ENCODE results near the gene GAB2. TPM values are rescaled to one million over a fixed set of nuclear protein-coding genes. Genes with fewer than 3 reads are reported as not detected.
A peak's percentile ranks its signal among the peaks of the same experiment; 100 is the strongest.

GAB2 gene
- total and polyA plus RNA-seq, 2 of the 4 experiments (the other 2 are of a cell fraction), result 3.3 to 5.9 TPM

- no peak overlapping the region for H3K4me2 ChIP-seq (ENCODE audit: low read depth, low read length)
- H3K23ac ChIP-seq (ENCODE audit: low read depth, low read length), result no peak overlapping the region
- H2BK15ac ChIP-seq (ENCODE audit: low read depth, low read length), result no peak overlapping the region
- 37% methylated on average over 2 of the region's 7 CpGs; no CpG with 5 or more reads in 1 of the 2 experiments for WGBS, 2 experiments (ENCODE audit: extremely low coverage in 2 of 2, insufficient read length in 1 of 2)
- H3K18ac ChIP-seq (ENCODE audit: low read depth, low read length), result no peak overlapping the region
- ATAC-seq (ENCODE audit: low read depth), result no peak
- no peaks in the 10 kb centered on the region for H4K20me1 ChIP-seq (ENCODE audit: insufficient read depth, low read length)
- H2BK120ac ChIP-seq (ENCODE audit: low read depth, low read length), result no peak overlapping the region
- no peak overlapping the region for H3K27ac ChIP-seq (ENCODE audit: insufficient read depth, low read length)
- dilution Hi-C loops (cut with HindIII; ENCODE audit: low sequenced_read_pairs, unreplicated experiment) (no loop called here), in situ Hi-C loops (cut with MboI; ENCODE audit: low sequenced_read_pairs) (no loop called here), intact Hi-C loops (cut with micrococcal nuclease) (no loop called here)
- H3K9ac ChIP-seq (ENCODE audit: low read depth, low read length), result no peak overlapping the region
- peak overlapping the region; percentile 41; the same call in 1 of the 2 replicates for H3K14ac ChIP-seq (replicated peaks; ENCODE audit: low read depth, low read length)
- H3K4ac ChIP-seq (ENCODE audit: low read depth, low read length), result no peak overlapping the region
- no peak overlapping the region for H2BK20ac ChIP-seq (ENCODE audit: low read depth, low read length)
- H2AK9ac ChIP-seq (replicated peaks; ENCODE audit: low read depth, low read length, poor library complexity), result peak overlapping the region; percentile 42
- no TSS peak for BruUV-seq (replicated peaks)
- H3K79me1 ChIP-seq (ENCODE audit: low read depth in 1 of 2, low read length in 2 of 2), result peaks cover 0 to 2% of the 10 kb centered on the region in 2 experiments; a peak in 1 of 4 replicates
- no peaks in the 10 kb centered on the region for H3K4me1 ChIP-seq (ENCODE audit: control insufficient read depth, insufficient read depth, low read length)
- no peak overlapping the region for H4K8ac ChIP-seq (ENCODE audit: low read depth in 2 of 2, low read length in 2 of 2)
- H2AK5ac ChIP-seq (ENCODE audit: low read depth, low read length), result no peak overlapping the region
- peaks cover 12% of the 10 kb centered on the region; the same call in 1 of the 2 replicates for H3K9me1 ChIP-seq (ENCODE audit: insufficient read depth, low read length)
- ChIA-PET POLR2A (ENCODE audit: unreplicated experiment) (interaction anchor here (0.6 kb wide), 1 partner anchor 297 kb away, joined by 7 read pairs; the partner anchor contains the start of gene NARS2), CTCF (no interaction called here)
- peaks cover 7% of the 10 kb centered on the region; the same call in 1 of the 2 replicates for H3K9me3 ChIP-seq (ENCODE audit: control insufficient read depth, insufficient read depth, low read length)
- H3K56ac ChIP-seq (ENCODE audit: extremely low read depth, insufficient read depth, low read length), result no peak overlapping the region
- H3K4me3 ChIP-seq (ENCODE audit: insufficient read depth, low read depth, low read length), result no peak overlapping the region
- H3K36me3 ChIP-seq (ENCODE audit: control insufficient read depth, insufficient read depth, low read length), result peaks cover 12% of the 10 kb centered on the region
- H4K5ac ChIP-seq (ENCODE audit: low read depth, low read length), result no peak overlapping the region
- H2AFZ ChIP-seq (replicated peaks; ENCODE audit: low read length, poor library complexity), result no peak overlapping the region
- no peak overlapping the region for H4K91ac ChIP-seq (ENCODE audit: insufficient read depth, low read depth, low read length)
- TF ChIP-seq RAD21 (IDR thresholded peaks at IDR 0.05; ENCODE audit: low read length) (no peak), CEBPB (IDR thresholded peaks at IDR 0.05; ENCODE audit: low read depth, low read length) (no peak), USF2 (IDR thresholded peaks at IDR 0.05; ENCODE audit: low read depth, low read length) (no peak), MAZ (IDR thresholded peaks at IDR 0.05; ENCODE audit: borderline replicate concordance, low read depth, low read length) (no peak), NFE2L2 (IDR thresholded peaks at IDR 0.05; ENCODE audit: low read depth, low read length) (no peak), RFX5 (IDR thresholded peaks at IDR 0.05; ENCODE audit: low read depth, low read length) (no peak), BHLHE40 (IDR thresholded peaks at IDR 0.05; ENCODE audit: low read depth, low read length) (no peak), CHD1 (IDR thresholded peaks at IDR 0.05; ENCODE audit: low read depth, low read length) (no peak), POLR2A (IDR thresholded peaks at IDR 0.05; ENCODE audit: low read depth, low read length) (no peak), CTCF (conservative IDR thresholded peaks at IDR 0.05; ENCODE audit: low read depth, low read length) (no peak), SMC3 (IDR thresholded peaks at IDR 0.05; ENCODE audit: low read depth, low read length) (no peak), MAFK (IDR thresholded peaks at IDR 0.05; ENCODE audit: low read depth, low read length) (no peak), MXI1 (IDR thresholded peaks at IDR 0.05; ENCODE audit: borderline replicate concordance, low read depth, low read length) (no peak)
- TF ChIP-seq, protein P1, sequence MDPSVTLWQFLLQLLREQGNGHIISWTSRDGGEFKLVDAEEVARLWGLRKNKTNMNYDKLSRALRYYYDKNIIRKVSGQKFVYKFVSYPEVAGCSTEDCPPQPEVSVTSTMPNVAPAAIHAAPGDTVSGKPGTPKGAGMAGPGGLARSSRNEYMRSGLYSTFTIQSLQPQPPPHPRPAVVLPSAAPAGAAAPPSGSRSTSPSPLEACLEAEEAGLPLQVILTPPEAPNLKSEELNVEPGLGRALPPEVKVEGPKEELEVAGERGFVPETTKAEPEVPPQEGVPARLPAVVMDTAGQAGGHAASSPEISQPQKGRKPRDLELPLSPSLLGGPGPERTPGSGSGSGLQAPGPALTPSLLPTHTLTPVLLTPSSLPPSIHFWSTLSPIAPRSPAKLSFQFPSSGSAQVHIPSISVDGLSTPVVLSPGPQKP (IDR thresholded peaks at IDR 0.05; ENCODE audit: borderline replicate concordance, low read depth, low read length), result no peak
- H3K27me3 ChIP-seq (ENCODE audit: control insufficient read depth, insufficient read depth, low read length), result no peaks in the 10 kb centered on the region
- H2BK5ac ChIP-seq (ENCODE audit: low read depth, low read length, poor library complexity, severe bottlenecking), result no peak overlapping the region
- DNase-seq, result no peak
Observed at GRCh38 chr11:78277314-78277994, 140.2 kb downstream of the GAB2 start.

Data from IMR-90 (cell line).